AG10803 (cell line): ENCODE data around the gene NDST4.

ENCODE experiments used
- DNase-seq: peaks from one replicate; pipeline ENCODE4 v3.0.0; 2010; ENCODE audit warnings: low read depth
- H3K4me3 ChIP-seq: 2 replicates; pipeline ENCODE4 v1.5.1; 2011; ENCODE audit warnings: mild to moderate bottlenecking, low read length, control low read depth
- CTCF ChIP-seq: conservative IDR thresholded peaks from 2 replicates; pipeline ENCODE4 v1.5.1; 2011; ENCODE audit warnings: mild to moderate bottlenecking, low read length, control low read depth, inconsistent platforms

NDST4 gene

DNA sequence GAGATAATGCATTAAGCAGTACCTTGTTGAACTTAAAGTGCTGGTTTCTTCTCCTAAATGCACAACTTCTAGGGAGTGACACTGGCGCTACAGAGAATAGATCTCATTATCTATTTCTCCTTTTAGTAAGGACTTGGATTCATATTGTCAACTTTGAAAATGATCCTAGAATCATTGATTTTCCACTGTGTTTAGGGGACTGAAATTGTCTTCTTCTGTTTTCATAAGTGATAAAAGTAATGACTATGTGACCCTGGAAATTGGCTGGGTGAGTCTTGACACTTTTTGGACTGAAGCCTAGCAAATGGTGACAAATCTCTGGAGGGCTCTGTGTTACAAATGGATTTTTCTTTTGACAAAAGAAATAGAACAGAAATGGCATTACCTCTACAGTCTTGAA, 167.8 kb downstream of the NDST4 start:
- no peak for TF ChIP-seq CTCF
- H3K4me3 ChIP-seq, result no peak overlapping the region
- no peak for DNase-seq

- H3K4me3 ChIP-seq, result no peak overlapping the region
- no peak for TF ChIP-seq CTCF
- DNase-seq, result no peak
Measured at GRCh38 chr4:114941503-114941902, 171.9 kb downstream of the NDST4 start.

- DNase-seq, result no peak
Measured at GRCh38 chr4:114927881-114928280, 185.5 kb downstream of the NDST4 start.

GRCh38 chr4:114926583-114926982, 186.8 kb downstream of the NDST4 start:
- no peak for TF ChIP-seq CTCF
- no peak overlapping the region for H3K4me3 ChIP-seq
- DNase-seq, result no peak

More at GRCh38 chr4:114927881-114928280, 185.5 kb downstream of the NDST4 start:
- TF ChIP-seq CTCF, result no peak
- H3K4me3 ChIP-seq, result no peak overlapping the region

GRCh38 chr4:114924311-114924710, 189.1 kb downstream of the NDST4 start:
- H3K4me3 ChIP-seq, result no peak overlapping the region
- DNase-seq, result no peak
- no peak for TF ChIP-seq CTCF

- no peak for DNase-seq
- no peak for TF ChIP-seq CTCF
- H3K4me3 ChIP-seq, result no peak overlapping the region
Measured at GRCh38 chr4:114922592-114922933, 190.9 kb downstream of the NDST4 start.

DNA sequence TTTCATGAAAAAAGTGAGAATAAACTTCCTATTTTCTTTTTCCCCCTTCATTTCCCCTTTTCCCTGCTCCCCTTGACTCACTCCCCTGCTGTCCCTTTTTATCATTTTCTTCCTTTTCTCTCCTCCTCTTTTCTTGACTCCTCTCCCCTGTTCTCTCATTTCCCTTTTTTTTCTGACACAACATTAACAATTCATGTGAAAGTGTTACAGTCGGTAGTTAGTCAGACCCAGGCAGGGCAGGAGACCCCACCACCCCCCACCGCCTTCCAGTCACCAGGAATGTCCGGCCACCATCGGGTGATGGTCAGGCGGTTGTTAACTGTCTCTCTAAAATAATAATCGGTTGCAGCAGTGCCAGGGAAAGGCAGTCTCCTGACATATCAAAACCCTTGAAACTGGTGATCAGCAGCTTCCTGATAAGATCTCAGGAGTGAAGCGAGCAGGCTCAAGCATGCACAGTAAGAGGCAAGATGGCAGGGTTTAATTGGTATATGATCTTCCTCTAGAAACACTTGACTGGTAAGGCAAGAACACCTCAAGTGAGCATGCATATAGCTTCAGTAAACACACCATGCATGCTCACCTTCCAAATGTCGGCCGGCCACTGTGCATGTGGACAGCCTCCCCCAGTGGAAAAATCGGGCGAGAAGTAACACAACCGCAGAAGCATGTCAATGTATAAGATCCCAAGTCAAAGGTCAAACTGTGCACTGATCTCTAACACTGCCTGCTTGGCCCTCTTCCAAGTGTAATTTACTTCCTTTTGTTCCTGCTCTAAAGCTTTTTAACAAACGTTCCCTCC, 191.4 kb downstream of the NDST4 start:
- no peak for TF ChIP-seq CTCF
- no peak overlapping the region for H3K4me3 ChIP-seq
- no peak for DNase-seq
